ENCODE data around the gene KCNK7. TPM values are rescaled to one million over a fixed set of nuclear protein-coding genes. Genes with fewer than 3 reads are reported as not detected.

Gene KCNK7
- polyA plus RNA-seq, 1 of the 3 experiments (the other 2 are of a cell fraction) = 0.58 TPM

- Histone ChIP-seq H4K20me1 (ENCODE audit: insufficient read depth) (no peaks in the 10 kb centered on the region), H3K9me2 (no peaks in the 10 kb centered on the region), H3K9me3 (no peaks in the 10 kb centered on the region), H3K27ac (ENCODE audit: low read depth in 2 of 2, low read length in 1 of 2) (peak overlapping the region in 1 of 2 experiments; percentile 25; a peak in 1 of 4 replicates), H2AFZ (ENCODE audit: low read depth) (no peak overlapping the region), H3K4me3 (ENCODE audit: low read depth in 2 of 2, low read length in 1 of 2) (no peak overlapping the region; a peak in 1 of 4 replicates), H3F3A (replicated peaks; ENCODE audit: insufficient read depth) (peaks cover 9% of the 10 kb centered on the region), H3K9ac (no peak overlapping the region), H3K36me3 (replicated peaks in 1 of 2; ENCODE audit: control insufficient read depth in 1 of 2, insufficient read depth in 2 of 2, low read length in 1 of 2) (peaks cover 12 to 30% of the 10 kb centered on the region in 2 experiments), H3K4me2 (no peak overlapping the region), H3K27me3 (ENCODE audit: insufficient read depth) (no peaks in the 10 kb centered on the region), H3K4me1 (ENCODE audit: control insufficient read depth in 1 of 2, insufficient read depth in 2 of 2, low read depth in 1 of 2, low read length in 1 of 2) (peaks cover 0 to 12% of the 10 kb centered on the region in 2 experiments; a peak in 1 of 4 replicates), H3K79me2 (ENCODE audit: insufficient read depth) (no peaks in the 10 kb centered on the region)
- WGBS (ENCODE audit: low lambda C conversion rate) = 87% methylated on average over 18 of the region's 26 CpGs
- peak; percentile 84 for DNase-seq
- no peak for TF ChIP-seq RCOR1 (IDR thresholded peaks at IDR 0.05; ENCODE audit: low read length)
- TF ChIP-seq TAF1 (IDR thresholded peaks at IDR 0.05; ENCODE audit: borderline replicate concordance, low read depth, low read length) = no peak
- TF ChIP-seq RAD21 (IDR thresholded peaks at IDR 0.05; ENCODE audit: low read length) = peak; percentile 42
- TF ChIP-seq SMC3 (IDR thresholded peaks at IDR 0.05; ENCODE audit: low read depth, low read length) = peak; percentile 50
- TF ChIP-seq MXI1 (IDR thresholded peaks at IDR 0.05; ENCODE audit: low read depth, low read length) = peak; percentile 99
- peak; percentile 68 for TF ChIP-seq CTCF (IDR thresholded peaks at IDR 0.05)
- no peak for TF ChIP-seq NFIC (IDR thresholded peaks at IDR 0.05; ENCODE audit: borderline replicate concordance)
- TF ChIP-seq REST (IDR thresholded peaks at IDR 0.05; ENCODE audit: low read depth, low read length) = no peak
- ChIA-PET CTCF (interaction anchor here (0.8 to 12.8 kb wide), 27 partner anchors 8 to 426 kb away, joined by 3 to 216 read pairs (median 4); partner anchors contain the start of genes EHBP1L1, FAM89B, LTBP3 and MAP3K11), POLR2A (interaction anchor here (0.6 to 3.1 kb wide), 9 partner anchors 11 to 85 kb away, joined by 3 to 15 read pairs (median 4); partner anchors contain the start of genes EHBP1L1, FAM89B, PCNX3 and ZNRD2)
Measured at GRCh38 chr11:65593518-65594414, 1.8 kb downstream of the KCNK7 start.

Measured in SK-N-SH (cell line).